NCI-H1048 (cell line): ENCODE measurements around the gene PEX5L.

Source experiments
- DNase-seq: peaks from one replicate; lab custom pipeline; 2025; lab: John Stamatoyannopoulos, UW

PEX5L gene

GRCh38 chr3:180004542-180004941 is 32.2 kb downstream of the PEX5L start:
- no peak for DNase-seq

- DNase-seq = no peak
Observed at GRCh38 chr3:180002006-180002405, 34.7 kb downstream of the PEX5L start.

- no peak for DNase-seq
Observed at GRCh38 chr3:180000500-180000899, 36.2 kb downstream of the PEX5L start.

GRCh38 chr3:179995406-179995805 is 41.3 kb downstream of the PEX5L start:
- no peak for DNase-seq

GRCh38 chr3:179991883-179992282 is 44.9 kb downstream of the PEX5L start:
- DNase-seq = no peak

- no peak for DNase-seq
Observed at GRCh38 chr3:179991104-179991503, 45.6 kb downstream of the PEX5L start.

- peak; percentile 70 for DNase-seq
Observed at GRCh38 chr3:179981646-179982045, 55.1 kb downstream of the PEX5L start.

- DNase-seq = no peak
Observed at GRCh38 chr3:179977356-179977755, 59.4 kb downstream of the PEX5L start.

GRCh38 chr3:179973931-179974361 is 62.8 kb downstream of the PEX5L start:
- no peak for DNase-seq

- DNase-seq = no peak
Observed at GRCh38 chr3:179972881-179973423, 63.8 kb downstream of the PEX5L start.

- DNase-seq = no peak
Observed at GRCh38 chr3:179971280-179971679, 65.5 kb downstream of the PEX5L start.

GRCh38 chr3:179970746-179971145 is 66.0 kb downstream of the PEX5L start:
- no peak for DNase-seq

GRCh38 chr3:179969525-179969924 is 67.2 kb downstream of the PEX5L start:
- DNase-seq = no peak

- DNase-seq = no peak
Observed at GRCh38 chr3:179967622-179968021, 69.1 kb downstream of the PEX5L start.

- DNase-seq = no peak
Observed at GRCh38 chr3:179964890-179965289, 71.8 kb downstream of the PEX5L start.

- no peak for DNase-seq
Observed at GRCh38 chr3:179962629-179963387, 73.9 kb downstream of the PEX5L start.

- DNase-seq = no peak
Observed at GRCh38 chr3:179961703-179962078, 75.0 kb downstream of the PEX5L start.

- no peak for DNase-seq
Observed at GRCh38 chr3:179961071-179961702, 75.5 kb downstream of the PEX5L start.

- DNase-seq = no peak
Observed at GRCh38 chr3:179958759-179959158, 78.0 kb downstream of the PEX5L start.

- no peak for DNase-seq
Observed at GRCh38 chr3:179958143-179958542, 78.6 kb downstream of the PEX5L start.

GRCh38 chr3:179957264-179957845 is 79.4 kb downstream of the PEX5L start:
- DNase-seq = peak; percentile 47

- DNase-seq = peak; percentile 47
Observed at GRCh38 chr3:179956416-179956830, 80.3 kb downstream of the PEX5L start.

GRCh38 chr3:179955809-179956208 is 80.9 kb downstream of the PEX5L start:
- no peak for DNase-seq
